GM12878 (cell line): ENCODE measurements around the gene RAP1GDS1. TPM values are rescaled to one million over a fixed set of nuclear protein-coding genes. Genes with fewer than 3 reads are reported as not detected.
A peak's percentile ranks its signal among the peaks of the same experiment; 100 is the strongest.

Experiments used
- BCLAF1 ChIP-seq: fragments of 450-650 bp; IDR thresholded peaks from 2 replicates; pipeline ENCODE4 v1.6.1; 2017; ENCODE audit warnings: antibody characterized with exemption, mild to moderate bottlenecking, moderate library complexity
- EED ChIP-seq: sonication (generic); IDR thresholded peaks from 2 replicates; pipeline ENCODE4 v1.6.1; 2016; ENCODE audit warnings: antibody characterized with exemption, low read depth
- ESRRA ChIP-seq: IDR thresholded peaks from 2 replicates; pipeline ENCODE4 v1.6.1; 2012; ENCODE audit warnings: mild to moderate bottlenecking, low read length, improper control_type of control experiment
- IRF3 ChIP-seq: fragments of 450-650 bp; IDR thresholded peaks from 2 replicates; pipeline ENCODE4 v1.6.1; 2014; ENCODE audit warnings: mild to moderate bottlenecking
- KLF5 ChIP-seq: fragments of 450-650 bp; IDR thresholded peaks from 2 replicates; pipeline ENCODE4 v1.6.1; 2014; ENCODE audit warnings: mild to moderate bottlenecking; ENCODE audit not compliant: partially characterized antibody
- MXI1 ChIP-seq: fragments of 150-350 bp; IDR thresholded peaks from 2 replicates; pipeline ENCODE4 v1.6.1; 2011; ENCODE audit warnings: low read depth, mild to moderate bottlenecking, inconsistent platforms, low read length, improper control_type of control experiment
- NBN ChIP-seq: fragments of 450-650 bp; IDR thresholded peaks from 2 replicates; pipeline ENCODE4 v1.6.1; 2016
- NRF1 ChIP-seq: conservative IDR thresholded peaks from 2 replicates; pipeline ENCODE4 v1.6.1; 2011; ENCODE audit warnings: mild to moderate bottlenecking, low read depth, low read length, improper control_type of control experiment
- PBX3 ChIP-seq: IDR thresholded peaks from 2 replicates; pipeline ENCODE4 v1.6.1; 2011; ENCODE audit warnings: mild to moderate bottlenecking, low read depth, low read length, moderate library complexity; ENCODE audit not compliant: insufficient replicate concordance
- RAD51 ChIP-seq: fragments of 450-650 bp; IDR thresholded peaks from 2 replicates; pipeline ENCODE4 v1.6.1; 2016; ENCODE audit warnings: moderate library complexity, mild to moderate bottlenecking, inconsistent platforms
- RCOR1 ChIP-seq: conservative IDR thresholded peaks from 2 replicates; pipeline ENCODE4 v1.6.1; 2012; ENCODE audit warnings: low read depth, low read length, improper control_type of control experiment
- SIX5 ChIP-seq: IDR thresholded peaks from 2 replicates; pipeline ENCODE4 v1.6.1; 2011; ENCODE audit warnings: mild to moderate bottlenecking, low read depth, low read length, moderate library complexity; ENCODE audit not compliant: severe bottlenecking
- SMAD5 ChIP-seq: IDR thresholded peaks from 2 replicates; pipeline ENCODE4 v1.6.1; 2016; ENCODE audit warnings: antibody characterized with exemption, low read depth
- SMARCA5 ChIP-seq: fragments of 450-650 bp; IDR thresholded peaks from 2 replicates; pipeline ENCODE4 v1.6.1; 2017; ENCODE audit warnings: mild to moderate bottlenecking
- SRF ChIP-seq, 2 experiments: IDR thresholded peaks; 2 replicates each; pipeline ENCODE4 v1.6.1; 2011; ENCODE audit warnings: low read depth in 2 of 2, low read length in 2 of 2, mild to moderate bottlenecking in 1 of 2, moderate library complexity in 1 of 2
- SUPT20H ChIP-seq: IDR thresholded peaks from 2 replicates; pipeline ENCODE4 v1.6.1; 2011; ENCODE audit warnings: low read depth, mild to moderate bottlenecking, low read length, moderate library complexity, borderline replicate concordance; ENCODE audit not compliant: control insufficient read depth
- USF1 ChIP-seq: IDR thresholded peaks from 2 replicates; pipeline ENCODE4 v1.6.1; 2011; ENCODE audit warnings: borderline replicate concordance, low read depth, mild to moderate bottlenecking, moderate library complexity, mixed read lengths, low read length; ENCODE audit not compliant: insufficient read depth; ENCODE audit errors: extremely low read length
- YY1 ChIP-seq: IDR thresholded peaks from 2 replicates; pipeline ENCODE4 v1.6.1; 2011; ENCODE audit warnings: low read depth, mild to moderate bottlenecking, low read length
- ZBED1 ChIP-seq: IDR thresholded peaks from 2 replicates; pipeline ENCODE4 v1.6.1; 2016; ENCODE audit warnings: borderline replicate concordance
- ZBTB11 ChIP-seq: fragments of 450-650 bp; formaldehyde crosslinking; IDR thresholded peaks from 2 replicates; pipeline ENCODE4 v1.5.0; 2022; ENCODE audit warnings: mild to moderate bottlenecking, missing genetic modification characterization
- polyA plus RNA-seq, 11 experiments: library from polyadenylated mRNA; depleted of rRNA in 4 of 11; unstranded in 6 of 11; stranded (reverse) in 5 of 11; fragments of >200 nt; fragmentation: Nextera tagmentation in 4 of 11; fragmentation: Illumina TruSeq in 1 of 11; extraction: Ambion mirVana in 4 of 11; extraction: Trizol in 1 of 11; gene quantifications; 1 replicate in 1 of 11; 2 replicates in 10 of 11; pipeline versions ENCODE4 v1.2.1 to v1.2.3, GENCODE V29; 2011 to 2016; ENCODE audit warnings: inconsistent platforms in 2 of 11, missing spikeins in 2 of 11, low read depth in 1 of 11
- total RNA-seq, 4 experiments: library from RNA; depleted of rRNA in 3 of 4; stranded (reverse); fragments of >200 nt in 3 of 4; fragmentation: Illumina TruSeq in 1 of 4; extraction: Trizol in 1 of 4; gene quantifications; 2 replicates each; pipeline versions ENCODE4 v1.2.1 to v1.2.3, GENCODE V29; 2013 to 2021

The RAP1GDS1 gene
- total and polyA plus RNA-seq, 10 of the 15 experiments (the other 5 are each of a cell fraction or from before 2014, with no cell fraction given): 12.0 to 30.5 (median 20.7) TPM

GRCh38 chr4:98446499-98447375 lies 185.6 kb downstream of the RAP1GDS1 start (continued):
- TF ChIP-seq KLF5: no peak
- TF ChIP-seq SUPT20H: no peak
- no peak for TF ChIP-seq ZBTB11 (CRISPR knock-in tag)
- no peak for TF ChIP-seq ESRRA
- no peak for TF ChIP-seq NRF1
- TF ChIP-seq SMAD5: no peak
- no peak for TF ChIP-seq MXI1
- TF ChIP-seq ZBED1: peak; percentile 99; the same call in 1 of the 2 replicates
- peak; percentile 36; the same call in 1 of the 2 replicates for TF ChIP-seq EED
- TF ChIP-seq USF1: no peak
- TF ChIP-seq PBX3: no peak
- no peak for TF ChIP-seq IRF3
- TF ChIP-seq SMARCA5: peak; percentile 38; the same call in 1 of the 2 replicates
- TF ChIP-seq BCLAF1: no peak
- TF ChIP-seq SIX5: no peak
- no peak; the same call in 1 of the 2 replicates for TF ChIP-seq RCOR1
- TF ChIP-seq YY1: peak; percentile 62
- TF ChIP-seq SRF (IDR thresholded peaks at IDR 0.05; ENCODE audit: low read depth in 2 of 2, low read length in 2 of 2): no peak
- TF ChIP-seq RAD51: no peak
- peak; percentile 31 for TF ChIP-seq NBN
